GM12878 (cell line): ENCODE results near the gene TRIP12.

Source experiments
- BHLHE40 ChIP-seq, 2 experiments: fragments of 450-650 bp in 1 of 2; IDR thresholded peaks; 2 replicates each; pipeline ENCODE4 v1.6.1; 2011 to 2017; ENCODE audit warnings: low read depth in 2 of 2, borderline replicate concordance in 1 of 2, improper control_type of control experiment in 1 of 2, low read length in 1 of 2, mild to moderate bottlenecking in 1 of 2
- BMI1 ChIP-seq: fragments of 450-650 bp; IDR thresholded peaks from 2 replicates; pipeline ENCODE4 v1.6.1; 2016; ENCODE audit warnings: mild to moderate bottlenecking, moderate library complexity, borderline replicate concordance
- CHD4 ChIP-seq: fragments of 200-600 bp; sonication (generic); IDR thresholded peaks from 2 replicates; pipeline ENCODE4 v1.6.1; 2016; ENCODE audit warnings: mild to moderate bottlenecking
- HDAC2 ChIP-seq: fragments of 200-600 bp; sonication (generic); IDR thresholded peaks from 2 replicates; pipeline ENCODE4 v1.6.1; 2017
- MTA2 ChIP-seq: fragments of 450-650 bp; IDR thresholded peaks from 2 replicates; pipeline ENCODE4 v1.6.1; 2016; ENCODE audit warnings: low read depth, mild to moderate bottlenecking, moderate library complexity
- POLR2A ChIP-seq: IDR thresholded peaks from 2 replicates; pipeline ENCODE4 v1.6.1; 2011; ENCODE audit warnings: low read depth, mild to moderate bottlenecking, low read length
- POLR2AphosphoS5 ChIP-seq: IDR thresholded peaks from 2 replicates; pipeline ENCODE4 v1.6.1; 2011; ENCODE audit warnings: mild to moderate bottlenecking, low read length, inconsistent platforms
- SIN3A ChIP-seq: IDR thresholded peaks from 2 replicates; pipeline ENCODE4 v1.6.1; 2012; ENCODE audit warnings: low read depth, low read length, improper control_type of control experiment
- TCF7 ChIP-seq: IDR thresholded peaks from 2 replicates; pipeline ENCODE4 v1.6.1; 2014; ENCODE audit warnings: antibody characterized with exemption, borderline replicate concordance
- ZNF274 ChIP-seq: IDR thresholded peaks from one replicate; pipeline ENCODE4 v1.8.0; 2011; ENCODE audit not compliant: insufficient read length, insufficient read depth
- ZSCAN29 ChIP-seq: fragments of 450-650 bp; IDR thresholded peaks from 2 replicates; pipeline ENCODE4 v1.6.1; 2017; ENCODE audit warnings: mild to moderate bottlenecking, moderate library complexity
- TF ChIP-seq, protein P1 (sequence below), 3 experiments: IDR thresholded peaks in 2 of 3; conservative IDR thresholded peaks in 1 of 3; 2 replicates each; pipeline ENCODE4 v1.5.1; 2011; ENCODE audit warnings: low read depth in 3 of 3, low read length in 3 of 3, mild to moderate bottlenecking in 3 of 3, control low read depth in 2 of 3, moderate library complexity in 2 of 3, inconsistent platforms in 1 of 3, mixed read lengths in 1 of 3; ENCODE audit not compliant: control insufficient read depth in 2 of 3, insufficient read depth in 1 of 3; ENCODE audit errors: extremely low read depth in 1 of 3
- TF ChIP-seq, protein P2 (sequence below): IDR thresholded peaks from 2 replicates; pipeline ENCODE4 v1.6.1; 2012; ENCODE audit warnings: mild to moderate bottlenecking, low read depth, low read length

DNA sequence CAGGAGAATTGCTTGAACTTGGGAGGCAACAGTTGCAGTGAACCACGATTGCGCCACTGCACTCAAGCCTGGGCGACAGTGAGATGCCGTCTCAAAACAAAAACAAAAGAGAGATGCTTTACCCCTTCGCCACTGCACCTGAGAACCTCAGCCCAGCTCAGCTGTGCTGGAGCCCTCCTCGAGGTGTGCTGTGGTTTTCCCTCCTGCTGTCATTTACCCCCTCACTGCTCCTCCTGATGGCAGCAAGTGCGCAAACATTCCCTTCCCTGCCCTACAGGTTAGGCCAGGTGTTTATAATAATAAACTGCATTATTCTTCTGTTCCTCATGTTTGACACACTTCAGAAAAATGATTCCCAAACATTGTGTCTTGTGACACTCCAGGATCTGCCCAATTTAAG is 8.8 kb upstream of the TRIP12 start:
- TF ChIP-seq MTA2: no peak
- no peak for TF ChIP-seq CHD4
- no peak for TF ChIP-seq HDAC2
- no peak for TF ChIP-seq ZNF274
- no peak for TF ChIP-seq POLR2A
- no peak for TF ChIP-seq BMI1
- TF ChIP-seq, protein P1, sequence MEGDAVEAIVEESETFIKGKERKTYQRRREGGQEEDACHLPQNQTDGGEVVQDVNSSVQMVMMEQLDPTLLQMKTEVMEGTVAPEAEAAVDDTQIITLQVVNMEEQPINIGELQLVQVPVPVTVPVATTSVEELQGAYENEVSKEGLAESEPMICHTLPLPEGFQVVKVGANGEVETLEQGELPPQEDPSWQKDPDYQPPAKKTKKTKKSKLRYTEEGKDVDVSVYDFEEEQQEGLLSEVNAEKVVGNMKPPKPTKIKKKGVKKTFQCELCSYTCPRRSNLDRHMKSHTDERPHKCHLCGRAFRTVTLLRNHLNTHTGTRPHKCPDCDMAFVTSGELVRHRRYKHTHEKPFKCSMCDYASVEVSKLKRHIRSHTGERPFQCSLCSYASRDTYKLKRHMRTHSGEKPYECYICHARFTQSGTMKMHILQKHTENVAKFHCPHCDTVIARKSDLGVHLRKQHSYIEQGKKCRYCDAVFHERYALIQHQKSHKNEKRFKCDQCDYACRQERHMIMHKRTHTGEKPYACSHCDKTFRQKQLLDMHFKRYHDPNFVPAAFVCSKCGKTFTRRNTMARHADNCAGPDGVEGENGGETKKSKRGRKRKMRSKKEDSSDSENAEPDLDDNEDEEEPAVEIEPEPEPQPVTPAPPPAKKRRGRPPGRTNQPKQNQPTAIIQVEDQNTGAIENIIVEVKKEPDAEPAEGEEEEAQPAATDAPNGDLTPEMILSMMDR (IDR thresholded peaks at IDR 0.05 in 2 of 3, conservative IDR thresholded peaks at IDR 0.05 in 1 of 3; ENCODE audit: control insufficient read depth in 2 of 3, extremely low read depth in 1 of 3, insufficient read depth in 1 of 3, low read depth in 3 of 3, low read length in 3 of 3): no peak
- TF ChIP-seq ZSCAN29: no peak
- TF ChIP-seq, protein P2, sequence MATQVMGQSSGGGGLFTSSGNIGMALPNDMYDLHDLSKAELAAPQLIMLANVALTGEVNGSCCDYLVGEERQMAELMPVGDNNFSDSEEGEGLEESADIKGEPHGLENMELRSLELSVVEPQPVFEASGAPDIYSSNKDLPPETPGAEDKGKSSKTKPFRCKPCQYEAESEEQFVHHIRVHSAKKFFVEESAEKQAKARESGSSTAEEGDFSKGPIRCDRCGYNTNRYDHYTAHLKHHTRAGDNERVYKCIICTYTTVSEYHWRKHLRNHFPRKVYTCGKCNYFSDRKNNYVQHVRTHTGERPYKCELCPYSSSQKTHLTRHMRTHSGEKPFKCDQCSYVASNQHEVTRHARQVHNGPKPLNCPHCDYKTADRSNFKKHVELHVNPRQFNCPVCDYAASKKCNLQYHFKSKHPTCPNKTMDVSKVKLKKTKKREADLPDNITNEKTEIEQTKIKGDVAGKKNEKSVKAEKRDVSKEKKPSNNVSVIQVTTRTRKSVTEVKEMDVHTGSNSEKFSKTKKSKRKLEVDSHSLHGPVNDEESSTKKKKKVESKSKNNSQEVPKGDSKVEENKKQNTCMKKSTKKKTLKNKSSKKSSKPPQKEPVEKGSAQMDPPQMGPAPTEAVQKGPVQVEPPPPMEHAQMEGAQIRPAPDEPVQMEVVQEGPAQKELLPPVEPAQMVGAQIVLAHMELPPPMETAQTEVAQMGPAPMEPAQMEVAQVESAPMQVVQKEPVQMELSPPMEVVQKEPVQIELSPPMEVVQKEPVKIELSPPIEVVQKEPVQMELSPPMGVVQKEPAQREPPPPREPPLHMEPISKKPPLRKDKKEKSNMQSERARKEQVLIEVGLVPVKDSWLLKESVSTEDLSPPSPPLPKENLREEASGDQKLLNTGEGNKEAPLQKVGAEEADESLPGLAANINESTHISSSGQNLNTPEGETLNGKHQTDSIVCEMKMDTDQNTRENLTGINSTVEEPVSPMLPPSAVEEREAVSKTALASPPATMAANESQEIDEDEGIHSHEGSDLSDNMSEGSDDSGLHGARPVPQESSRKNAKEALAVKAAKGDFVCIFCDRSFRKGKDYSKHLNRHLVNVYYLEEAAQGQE: no peak
- TF ChIP-seq POLR2AphosphoS5: no peak
- no peak for TF ChIP-seq TCF7
- no peak for TF ChIP-seq BHLHE40 (IDR thresholded peaks at IDR 0.05; ENCODE audit: borderline replicate concordance in 1 of 2, low read depth in 2 of 2, low read length in 1 of 2)
- no peak for TF ChIP-seq SIN3A
